AG04449 (cell line): ENCODE data around the gene MEIG1.
"Not testable (repeated sequence)": the region's sequence is repeated elsewhere in the genome, so short reads cannot be mapped to it uniquely, and the experiment has no call there.

ENCODE experiments used
- CTCF ChIA-PET: fragments of 350-600 bp; formaldehyde crosslinking; extraction: SDS; loops from one replicate; lab custom pipeline; 2021; ENCODE audit warnings: antibody characterized with exemption; lab: Yijun Ruan, JAX
- POLR2A ChIA-PET: fragments of 400-600, 350-600 bp; formaldehyde crosslinking; extraction: SDS; loops from one replicate; lab custom pipeline; 2020; ENCODE audit warnings: antibody characterized with exemption, inconsistent platforms; lab: Yijun Ruan, JAX
- DNase-seq: peaks from one replicate; pipeline ENCODE4 v3.0.0-alpha.2; 2010; ENCODE audit warnings: low read depth, low spot score
- H3K4me3 ChIP-seq: 2 replicates; pipeline ENCODE4 v1.5.1; 2011; ENCODE audit warnings: low read depth, mild to moderate bottlenecking, control low read depth, low read length
- CTCF ChIP-seq: IDR thresholded peaks from one replicate; pipeline ENCODE4 v1.5.1; 2011; ENCODE audit warnings: mild to moderate bottlenecking, moderate library complexity, low read length, control low read depth, inconsistent platforms; ENCODE audit not compliant: insufficient read depth; ENCODE audit errors: missing control alignments

MEIG1 gene

GRCh38 chr10:14954001-14954770, 5.0 kb upstream of the MEIG1 start, which contains the start of gene DCLRE1C:
DCLRE1C (minus strand) TSS chr10:14954096; CDS start chr10:14954010, 86 bp downstream.
- POLR2A ChIA-PET = interaction anchor here (1.0 kb wide), 1 partner anchor 142 kb away, joined by 3 read pairs; no protein-coding TSS in a partner anchor
- CTCF ChIA-PET = interaction anchor here (1.6 to 2.4 kb wide), 2 partner anchors 65 to 152 kb away, joined by 6 to 21 read pairs; no protein-coding TSS in a partner anchor
- DNase-seq = peak; percentile 29
- TF ChIP-seq CTCF = no peak
- peak within 1 kb of the TSS; percentile 97 for H3K4me3 ChIP-seq

- no peak for TF ChIP-seq CTCF
- CTCF ChIA-PET = interaction anchor here (2.4 kb wide), 1 partner anchor 151 kb away, joined by 21 read pairs; no protein-coding TSS in a partner anchor
- no peak overlapping the region for H3K4me3 ChIP-seq
- no peak for DNase-seq
- POLR2A ChIA-PET = interaction anchor here (1.0 kb wide), 1 partner anchor 141 kb away, joined by 3 read pairs; no protein-coding TSS in a partner anchor
These were observed 4.3 kb upstream of the MEIG1 start for GRCh38 chr10:14954934-14955333.

- POLR2A ChIA-PET = interaction anchor here (1.0 to 1.3 kb wide), 2 partner anchors 80 to 401 kb away, joined by 3 to 4 read pairs; partner anchors contain the start of gene SUV39H2
- no peak for TF ChIP-seq CTCF
- peak overlapping the region; percentile 83 for H3K4me3 ChIP-seq
- CTCF ChIA-PET = interaction anchor here (0.9 to 1.7 kb wide), 3 partner anchors 13 to 210 kb away, joined by 3 to 5 read pairs (median 3); partner anchors contain the start of gene NMT2
- no peak for DNase-seq
These were observed 342 bp upstream of the MEIG1 start for GRCh38 chr10:14958872-14959220.

GRCh38 chr10:14967897-14968296, 8.7 kb downstream of the MEIG1 start:
- no peak for DNase-seq

GRCh38 chr10:14971867-14972448, 12.8 kb downstream of the MEIG1 start:
- H3K4me3 ChIP-seq = no peak overlapping the region
- DNase-seq = no peak
- ChIA-PET POLR2A (no interaction called here), CTCF (interaction anchor here (1.1 to 1.3 kb wide), 3 partner anchors 10 to 19 kb away, joined by 3 read pairs; partner anchors contain the start of gene MEIG1)
- peak; percentile 17 for TF ChIP-seq CTCF

More at GRCh38 chr10:14967897-14968296, 8.7 kb downstream of the MEIG1 start:
- ChIA-PET CTCF (no interaction called here), POLR2A (no interaction called here)
- TF ChIP-seq CTCF = no peak
- H3K4me3 ChIP-seq = no peak overlapping the region

GRCh38 chr10:14974153-14974998, 15.2 kb downstream of the MEIG1 start:
- POLR2A ChIA-PET, DNase-seq, H3K4me3 ChIP-seq: not testable (repeated sequence)
- CTCF ChIA-PET = interaction anchor here (0.6 kb wide), 1 partner anchor 319 kb away, joined by 3 read pairs; no protein-coding TSS in a partner anchor
